HG03342 (cell line): ENCODE measurements around the gene HCRTR1.

ENCODE experiments used
- ATAC-seq: cut with Tn5 transposase; IDR thresholded peaks from one replicate; pipeline ENCODE4 v1.9.1; 2021; ENCODE audit warnings: mild to moderate bottlenecking, moderate library complexity; ENCODE audit not compliant: unreplicated experiment

Gene HCRTR1

GRCh38 chr1:31665234-31665878, 47.9 kb downstream of the HCRTR1 start:
- ATAC-seq, result no peak

GRCh38 chr1:31666263-31666963, 48.9 kb downstream of the HCRTR1 start:
- ATAC-seq, result no peak

- ATAC-seq, result no peak
Observed at GRCh38 chr1:31667065-31667785, 49.7 kb downstream of the HCRTR1 start.

GRCh38 chr1:31668303-31668883, 50.9 kb downstream of the HCRTR1 start:
- ATAC-seq, result no peak

GRCh38 chr1:31669433-31669785, 51.9 kb downstream of the HCRTR1 start:
- no peak for ATAC-seq

- ATAC-seq, result no peak
Observed at GRCh38 chr1:31669786-31670592, 52.5 kb downstream of the HCRTR1 start.

- ATAC-seq, result no peak
Observed at GRCh38 chr1:31670593-31670964, 53.1 kb downstream of the HCRTR1 start.

- no peak for ATAC-seq
Observed at GRCh38 chr1:31671147-31671546, 53.7 kb downstream of the HCRTR1 start.

- no peak for ATAC-seq
Observed at GRCh38 chr1:31671561-31672201, 54.2 kb downstream of the HCRTR1 start.

- ATAC-seq, result no peak
Observed at GRCh38 chr1:31672986-31673385, 55.5 kb downstream of the HCRTR1 start.

- ATAC-seq, result no peak
Observed at GRCh38 chr1:31673433-31673832, 55.9 kb downstream of the HCRTR1 start.

- no peak for ATAC-seq
Observed at GRCh38 chr1:31674626-31675025, 57.1 kb downstream of the HCRTR1 start.

- no peak for ATAC-seq
Observed at GRCh38 chr1:31675161-31675560, 57.7 kb downstream of the HCRTR1 start.

GRCh38 chr1:31675756-31676155, 58.3 kb downstream of the HCRTR1 start:
- no peak for ATAC-seq
